ENCODE results near the gene CHGA. TPM values are rescaled to one million over a fixed set of nuclear protein-coding genes. Genes with fewer than 3 reads are reported as not detected.

The CHGA gene
- total RNA-seq, 1 donor from 2014 or later = 663 TPM

GRCh38 chr14:92914087-92914656 is 8.8 kb upstream of the CHGA start:
- Mint-ChIP-seq H3K4me3 (ENCODE audit: unreplicated experiment) (no peak overlapping the region), H3K36me3 (ENCODE audit: unreplicated experiment) (peaks cover 7% of the 10 kb centered on the region), H3K27ac (ENCODE audit: unreplicated experiment) (no peak overlapping the region), H3K27me3 (ENCODE audit: unreplicated experiment) (peaks cover 15% of the 10 kb centered on the region), H3K9me3 (ENCODE audit: unreplicated experiment) (peaks cover 17% of the 10 kb centered on the region), H3K4me1 (ENCODE audit: low read depth, unreplicated experiment) (peaks cover 15% of the 10 kb centered on the region)
- DNase-seq = no peak
- TF ChIP-seq, protein P1, sequence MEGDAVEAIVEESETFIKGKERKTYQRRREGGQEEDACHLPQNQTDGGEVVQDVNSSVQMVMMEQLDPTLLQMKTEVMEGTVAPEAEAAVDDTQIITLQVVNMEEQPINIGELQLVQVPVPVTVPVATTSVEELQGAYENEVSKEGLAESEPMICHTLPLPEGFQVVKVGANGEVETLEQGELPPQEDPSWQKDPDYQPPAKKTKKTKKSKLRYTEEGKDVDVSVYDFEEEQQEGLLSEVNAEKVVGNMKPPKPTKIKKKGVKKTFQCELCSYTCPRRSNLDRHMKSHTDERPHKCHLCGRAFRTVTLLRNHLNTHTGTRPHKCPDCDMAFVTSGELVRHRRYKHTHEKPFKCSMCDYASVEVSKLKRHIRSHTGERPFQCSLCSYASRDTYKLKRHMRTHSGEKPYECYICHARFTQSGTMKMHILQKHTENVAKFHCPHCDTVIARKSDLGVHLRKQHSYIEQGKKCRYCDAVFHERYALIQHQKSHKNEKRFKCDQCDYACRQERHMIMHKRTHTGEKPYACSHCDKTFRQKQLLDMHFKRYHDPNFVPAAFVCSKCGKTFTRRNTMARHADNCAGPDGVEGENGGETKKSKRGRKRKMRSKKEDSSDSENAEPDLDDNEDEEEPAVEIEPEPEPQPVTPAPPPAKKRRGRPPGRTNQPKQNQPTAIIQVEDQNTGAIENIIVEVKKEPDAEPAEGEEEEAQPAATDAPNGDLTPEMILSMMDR (IDR thresholded peaks at IDR 0.05; ENCODE audit: partially characterized antibody, unreplicated experiment) = no peak

GRCh38 chr14:92916201-92916600 is 6.7 kb upstream of the CHGA start:
- peaks cover 7% of the 10 kb centered on the region for H3K36me3 Mint-ChIP-seq (ENCODE audit: unreplicated experiment)
- H3K27ac Mint-ChIP-seq (ENCODE audit: unreplicated experiment) = no peak overlapping the region
- peaks cover 10% of the 10 kb centered on the region for H3K27me3 Mint-ChIP-seq (ENCODE audit: unreplicated experiment)
- peaks cover 25% of the 10 kb centered on the region for H3K4me1 Mint-ChIP-seq (ENCODE audit: low read depth, unreplicated experiment)
- DNase-seq = no peak
- peaks cover 22% of the 10 kb centered on the region for H3K9me3 Mint-ChIP-seq (ENCODE audit: unreplicated experiment)
- TF ChIP-seq, protein P1 (IDR thresholded peaks at IDR 0.05; ENCODE audit: partially characterized antibody, unreplicated experiment) = no peak
- H3K4me3 Mint-ChIP-seq (ENCODE audit: unreplicated experiment) = no peak overlapping the region

DNA sequence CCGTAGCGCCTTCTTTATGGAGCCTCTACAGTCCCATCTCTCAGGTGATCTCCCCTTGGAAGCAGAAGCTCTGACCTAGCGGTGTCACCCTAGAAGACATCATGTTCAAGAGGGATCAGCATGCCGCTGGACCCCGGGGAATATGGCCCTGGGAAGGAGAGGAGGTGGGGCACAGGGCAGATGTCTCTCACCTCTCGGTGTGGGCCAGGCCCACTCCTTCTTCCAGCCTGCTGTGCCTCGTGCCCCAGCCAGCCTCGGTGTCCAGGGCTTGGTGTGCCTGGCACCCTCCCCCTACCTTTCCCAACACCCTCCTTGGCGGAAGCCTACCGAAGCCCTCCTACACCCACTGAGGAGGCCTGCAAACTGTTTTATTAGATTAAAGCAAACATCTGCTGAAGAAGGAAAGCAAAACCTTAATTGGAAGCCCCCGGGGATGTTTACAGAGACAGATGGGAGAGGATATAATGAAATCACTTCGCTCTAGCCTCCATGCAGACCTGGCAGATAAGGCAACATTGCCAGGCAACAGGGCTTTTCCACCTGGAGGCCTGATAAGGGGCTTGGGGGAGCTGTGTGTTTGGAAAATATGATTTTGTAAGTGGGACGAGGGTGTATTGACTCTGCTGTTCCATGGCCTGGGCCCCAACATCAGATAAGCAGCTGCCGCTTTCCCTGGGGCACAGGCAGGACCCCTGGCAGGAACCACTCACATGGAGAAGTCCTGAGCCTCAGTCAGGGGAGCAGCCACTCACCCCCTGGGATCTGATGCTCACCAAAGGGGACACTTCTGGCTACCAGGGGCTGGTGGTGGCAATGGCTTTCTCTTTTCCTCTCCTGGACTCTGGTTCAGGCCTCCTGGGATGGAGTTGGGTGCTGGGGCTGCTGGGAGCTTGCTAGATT is 5.7 kb upstream of the CHGA start:
- TF ChIP-seq, protein P1 (IDR thresholded peaks at IDR 0.05; ENCODE audit: partially characterized antibody, unreplicated experiment) = no peak
- peaks cover 7% of the 10 kb centered on the region for H3K36me3 Mint-ChIP-seq (ENCODE audit: unreplicated experiment)
- H3K4me1 Mint-ChIP-seq (ENCODE audit: low read depth, unreplicated experiment) = peaks cover 26% of the 10 kb centered on the region
- H3K4me3 Mint-ChIP-seq (ENCODE audit: unreplicated experiment) = peak overlapping the region; percentile 30
- no peak for DNase-seq
- peaks cover 27% of the 10 kb centered on the region for H3K9me3 Mint-ChIP-seq (ENCODE audit: unreplicated experiment)
- peak overlapping the region; percentile 85 for H3K27ac Mint-ChIP-seq (ENCODE audit: unreplicated experiment)
- peaks cover 17% of the 10 kb centered on the region for H3K27me3 Mint-ChIP-seq (ENCODE audit: unreplicated experiment)

GRCh38 chr14:92917956-92918355 is 5.0 kb upstream of the CHGA start:
- Mint-ChIP-seq H3K9me3 (ENCODE audit: unreplicated experiment) (peaks cover 31% of the 10 kb centered on the region), H3K4me1 (ENCODE audit: low read depth, unreplicated experiment) (peaks cover 28% of the 10 kb centered on the region), H3K27me3 (ENCODE audit: unreplicated experiment) (peaks cover 21% of the 10 kb centered on the region), H3K27ac (ENCODE audit: unreplicated experiment) (peak overlapping the region; percentile 85), H3K36me3 (ENCODE audit: unreplicated experiment) (peaks cover 7% of the 10 kb centered on the region), H3K4me3 (ENCODE audit: unreplicated experiment) (no peak overlapping the region)
- TF ChIP-seq, protein P1 (IDR thresholded peaks at IDR 0.05; ENCODE audit: partially characterized antibody, unreplicated experiment) = no peak
- DNase-seq = no peak

GRCh38 chr14:92920001-92920400 is 2.9 kb upstream of the CHGA start:
- Mint-ChIP-seq H3K4me1 (ENCODE audit: low read depth, unreplicated experiment) (peaks cover 31% of the 10 kb centered on the region), H3K4me3 (ENCODE audit: unreplicated experiment) (no peak overlapping the region), H3K9me3 (ENCODE audit: unreplicated experiment) (peaks cover 29% of the 10 kb centered on the region), H3K36me3 (ENCODE audit: unreplicated experiment) (peaks cover 3% of the 10 kb centered on the region), H3K27ac (ENCODE audit: unreplicated experiment) (no peak overlapping the region), H3K27me3 (ENCODE audit: unreplicated experiment) (peaks cover 25% of the 10 kb centered on the region)
- no peak for DNase-seq
- TF ChIP-seq, protein P1 (IDR thresholded peaks at IDR 0.05; ENCODE audit: partially characterized antibody, unreplicated experiment) = no peak
